Stimulated activated CD4-positive, alpha-beta T cell treated with anti-CD3 and anti-CD28 coated beads, Interleukin-15, amount 100 ng/mL, for 48 hours (primary cell): ENCODE results near the gene RNF4.

Experiments
- DNase-seq, 2 donors: peaks; one replicate each; pipeline ENCODE4 v3.0.0-alpha.2; 2020; ENCODE audit warnings: low read depth in 2 of 2

Gene RNF4

GRCh38 chr4:2437475-2438215 lies 31.3 kb upstream of the RNF4 start:
- no peak for DNase-seq

- DNase-seq, result no peak
Observed at GRCh38 chr4:2438822-2439718, 29.8 kb upstream of the RNF4 start.

DNA sequence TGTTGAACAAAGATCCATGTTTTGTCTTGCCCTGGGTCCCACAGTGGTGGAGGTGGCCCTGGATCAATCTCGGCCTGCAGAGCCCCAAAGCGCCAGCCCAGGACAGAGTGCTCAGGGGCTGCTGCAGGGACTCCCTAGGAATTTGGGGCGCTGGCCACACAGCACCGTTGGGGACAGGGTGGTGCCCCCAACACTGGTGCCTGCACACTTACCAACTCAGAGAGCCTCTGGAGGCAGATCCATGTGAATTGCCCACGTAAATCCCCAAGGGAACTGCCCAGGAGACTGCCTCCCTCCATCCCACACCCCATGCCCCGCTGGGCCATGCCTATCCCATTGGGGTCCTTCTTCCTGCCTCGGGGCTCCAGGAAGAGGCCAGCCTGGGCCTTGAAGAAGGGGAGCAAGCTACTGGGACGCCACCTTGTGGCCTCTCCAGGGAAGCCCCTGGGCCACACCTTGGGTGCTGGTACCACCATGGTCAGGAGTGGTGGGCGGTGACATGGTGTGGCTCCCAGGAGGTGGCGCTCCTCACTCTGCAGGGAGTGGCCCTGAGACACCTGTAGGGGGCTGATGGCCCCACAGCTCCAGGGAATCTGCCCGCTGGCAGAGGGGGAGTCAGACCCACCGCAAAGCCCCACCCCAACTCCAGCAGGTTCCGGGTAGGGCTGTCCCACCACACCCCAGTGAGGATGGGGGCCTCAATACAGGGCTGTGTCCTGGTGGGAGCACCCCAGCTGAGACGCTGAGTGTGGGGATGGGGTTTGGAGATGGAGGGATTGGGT lies 27.3 kb upstream of the RNF4 start:
- DNase-seq, result peak; percentile 75 to 82

DNA sequence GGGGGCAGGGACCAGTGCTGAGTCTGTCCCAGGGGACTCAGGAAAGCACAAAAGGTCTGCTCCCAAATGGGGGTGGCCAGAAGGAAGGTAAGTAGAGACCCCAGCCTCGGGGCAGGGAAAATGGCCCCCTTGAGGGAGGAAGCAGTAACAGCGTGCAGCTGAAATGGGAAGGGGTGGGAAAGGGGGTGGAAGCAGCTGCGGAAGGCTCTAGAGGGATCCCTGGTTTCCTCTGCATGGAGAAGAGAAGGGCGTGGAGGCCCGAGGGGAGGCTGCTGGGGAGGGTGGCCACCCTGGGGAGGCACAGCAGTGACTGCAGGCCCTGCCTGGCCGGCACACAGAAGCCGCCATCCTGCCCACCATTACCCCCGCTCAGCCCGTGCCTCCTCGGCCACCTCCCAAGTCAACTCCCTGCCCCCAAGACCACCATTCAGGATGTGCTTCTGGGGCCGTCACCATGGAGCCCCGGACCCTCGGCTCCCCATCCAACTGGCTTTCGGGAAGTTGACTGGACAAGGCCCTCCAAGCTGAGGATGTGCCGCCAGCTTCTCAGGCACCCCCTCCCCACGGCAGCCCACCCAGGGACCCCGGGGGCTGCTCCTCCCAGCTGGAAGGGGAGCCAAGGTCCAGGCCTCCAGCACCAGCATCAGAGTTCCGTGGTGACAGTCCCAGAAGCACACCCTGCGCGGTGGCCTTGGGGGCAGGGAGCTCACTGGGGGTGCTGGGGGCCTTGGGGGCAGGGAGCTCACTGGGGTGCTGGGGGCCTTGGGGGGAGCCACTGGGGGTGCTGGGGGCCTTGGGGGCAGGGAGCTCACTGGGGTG lies 26.5 kb upstream of the RNF4 start:
- no peak for DNase-seq

- no peak for DNase-seq
Observed at GRCh38 chr4:2443061-2443730, 25.7 kb upstream of the RNF4 start.

DNA sequence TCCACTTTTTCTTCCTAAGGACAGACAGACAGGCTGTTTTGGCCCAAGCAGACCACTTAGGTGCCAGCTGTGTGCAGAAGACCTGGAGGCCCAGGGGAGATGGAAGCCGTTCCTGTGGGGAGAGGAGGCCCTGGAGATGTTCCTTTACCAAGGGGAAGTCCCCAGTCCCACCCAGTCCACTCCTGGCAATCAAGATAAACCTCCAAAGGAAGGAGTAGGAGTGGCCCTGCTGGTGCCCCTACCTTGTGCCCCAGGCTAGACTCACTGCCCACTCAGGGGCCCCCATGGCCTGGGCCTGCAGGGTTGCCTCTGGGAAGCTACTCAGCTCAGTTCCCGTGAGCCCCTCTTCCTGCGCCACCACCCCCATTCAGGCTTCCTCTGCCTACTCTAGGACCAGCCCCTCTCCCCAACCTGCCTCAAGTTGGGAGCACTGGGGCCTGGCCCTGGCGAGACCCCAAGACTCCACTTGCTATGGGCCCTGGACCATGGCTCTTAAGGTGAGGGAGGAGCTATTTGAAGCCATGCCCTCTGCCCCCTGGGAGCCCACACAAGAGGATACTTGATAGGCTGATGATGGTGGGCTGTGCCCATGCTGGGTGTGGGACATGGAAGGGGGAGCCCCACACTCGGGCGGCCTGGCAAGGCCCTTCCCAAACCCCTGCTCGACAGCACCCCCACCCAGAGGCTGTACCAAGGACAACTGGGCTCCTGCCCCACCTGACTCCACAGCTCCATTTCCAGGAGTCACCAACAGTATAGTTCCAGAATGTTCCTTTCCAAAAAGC lies 24.8 kb upstream of the RNF4 start:
- DNase-seq, result no peak

GRCh38 chr4:2445130-2445529 lies 23.8 kb upstream of the RNF4 start:
- no peak for DNase-seq

DNA sequence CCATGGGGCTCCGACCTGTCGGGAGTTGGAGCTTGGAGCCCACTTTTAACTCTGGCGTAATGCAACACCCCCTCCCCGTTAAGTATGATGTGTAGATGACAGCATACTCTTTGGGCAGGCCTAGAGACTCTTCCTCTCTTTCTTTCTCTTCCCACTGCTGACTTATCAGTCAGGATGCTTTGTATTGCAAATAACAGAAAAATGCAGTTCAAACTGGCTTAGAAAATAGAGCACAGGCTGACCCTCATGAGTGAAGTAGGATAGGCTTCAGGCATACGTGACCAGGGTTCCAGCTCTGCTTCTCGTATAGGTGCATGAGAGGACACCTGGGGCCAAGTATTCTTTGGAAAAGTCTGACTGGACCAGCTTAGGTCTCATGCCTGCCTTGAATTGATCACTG lies 23.3 kb upstream of the RNF4 start:
- DNase-seq, result no peak

DNA sequence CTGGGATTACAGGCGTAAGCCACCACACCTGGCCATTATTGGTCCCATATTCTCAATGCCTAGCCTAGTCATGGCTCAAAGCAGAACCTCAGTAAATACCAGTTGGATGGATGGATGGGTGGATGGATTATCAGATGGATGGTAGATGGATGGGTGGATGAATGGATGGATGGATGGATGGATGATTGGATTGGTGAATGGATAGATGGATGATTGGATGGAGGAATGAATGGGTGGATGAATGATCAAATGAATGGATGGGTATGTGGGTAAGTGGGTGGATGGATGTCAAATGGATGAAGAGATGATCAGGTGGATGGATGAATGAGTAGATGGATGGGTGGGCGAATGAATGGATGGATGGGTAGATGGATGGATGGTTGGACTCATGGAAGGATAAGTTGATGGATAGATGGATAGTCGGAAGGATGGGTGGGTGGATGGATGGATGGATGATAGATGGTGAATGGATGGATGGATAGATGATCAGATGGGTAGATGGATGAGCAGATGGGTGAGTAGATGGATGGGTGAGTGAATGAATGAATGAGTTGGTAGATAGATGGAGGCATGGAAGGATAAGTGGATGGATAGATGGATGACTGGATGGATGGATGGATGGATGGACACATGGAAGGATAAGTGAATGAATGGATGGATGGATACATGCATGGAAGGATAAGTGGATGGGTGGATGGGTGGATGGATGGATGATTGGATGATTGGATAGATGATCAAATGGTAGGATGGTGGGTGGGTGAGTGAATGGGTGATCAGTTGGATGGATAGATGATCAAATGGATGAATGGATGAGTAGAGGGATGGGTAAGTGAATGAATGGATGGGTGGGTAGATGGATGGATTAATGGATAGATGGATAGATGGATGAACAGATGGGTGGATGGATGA lies 22.0 kb upstream of the RNF4 start:
- DNase-seq, result no peak

DNA sequence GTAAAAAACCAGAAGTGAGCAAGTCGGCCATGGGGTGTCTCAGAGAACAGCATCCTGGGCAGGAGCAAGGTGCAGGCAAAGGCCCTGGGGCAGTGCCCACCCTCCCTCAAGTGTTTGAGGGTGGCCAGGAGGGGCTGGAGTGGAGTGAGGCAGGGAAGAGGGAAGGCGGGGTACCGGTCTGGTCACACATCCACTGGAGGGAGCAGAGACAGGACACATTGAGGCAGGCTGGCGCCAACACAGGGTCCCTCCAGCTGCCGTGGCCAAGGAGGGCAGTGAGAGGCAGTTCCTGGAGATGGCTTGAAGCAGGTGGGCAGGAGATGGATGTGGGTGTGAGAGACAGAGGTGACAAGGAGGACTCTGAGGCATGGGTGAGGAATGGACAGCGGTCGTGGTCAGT lies 20.3 kb upstream of the RNF4 start:
- no peak for DNase-seq

- no peak for DNase-seq
Observed at GRCh38 chr4:2449051-2449450, 19.9 kb upstream of the RNF4 start.

GRCh38 chr4:2449511-2450392 lies 19.2 kb upstream of the RNF4 start:
- DNase-seq, result no peak

DNA sequence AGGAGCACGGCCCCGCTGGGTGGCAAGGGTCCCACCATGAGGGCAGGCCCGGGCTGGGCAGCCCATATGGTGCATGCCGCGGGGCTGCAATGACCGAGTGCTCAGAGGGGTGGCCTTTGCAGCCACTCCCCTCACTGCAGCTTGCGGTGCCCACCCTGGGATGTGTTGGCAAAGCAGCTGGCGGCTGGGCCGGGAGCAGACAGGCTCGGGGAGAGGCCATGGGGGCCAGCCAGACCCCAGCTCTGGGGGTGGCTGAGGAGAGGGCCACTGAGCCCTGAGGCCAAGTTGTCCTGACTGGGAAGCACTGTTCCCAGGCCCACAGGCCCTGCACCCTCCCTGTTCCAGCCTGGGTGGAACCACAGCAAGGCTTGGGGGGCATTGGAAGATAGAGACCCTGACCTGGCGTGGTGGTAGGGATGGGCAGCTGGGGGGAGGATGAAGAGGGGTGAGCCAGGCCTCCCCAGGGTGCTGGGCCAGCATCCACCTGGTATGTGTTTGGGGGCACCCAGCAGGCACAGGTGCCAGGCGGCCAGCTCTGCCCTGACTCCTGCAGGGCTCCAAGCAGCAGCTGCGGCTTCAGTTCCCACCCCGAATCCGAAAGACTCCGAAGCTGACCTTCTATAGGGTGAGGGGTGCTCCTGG lies 18.4 kb upstream of the RNF4 start:
- DNase-seq, result no peak

- no peak for DNase-seq
Observed at GRCh38 chr4:2451036-2451520, 17.8 kb upstream of the RNF4 start.

- no peak for DNase-seq
Observed at GRCh38 chr4:2451821-2452785, 16.8 kb upstream of the RNF4 start.
